ENCODE data around the gene RPS14. TPM values are rescaled to one million over a fixed set of nuclear protein-coding genes. Genes with fewer than 3 reads are reported as not detected.
A peak's percentile ranks its signal among the peaks of the same experiment; 100 is the strongest.

Gene RPS14
- total and polyA plus RNA-seq, 2 donors from 2014 or later: 1,504 to 1,994 TPM

DNA sequence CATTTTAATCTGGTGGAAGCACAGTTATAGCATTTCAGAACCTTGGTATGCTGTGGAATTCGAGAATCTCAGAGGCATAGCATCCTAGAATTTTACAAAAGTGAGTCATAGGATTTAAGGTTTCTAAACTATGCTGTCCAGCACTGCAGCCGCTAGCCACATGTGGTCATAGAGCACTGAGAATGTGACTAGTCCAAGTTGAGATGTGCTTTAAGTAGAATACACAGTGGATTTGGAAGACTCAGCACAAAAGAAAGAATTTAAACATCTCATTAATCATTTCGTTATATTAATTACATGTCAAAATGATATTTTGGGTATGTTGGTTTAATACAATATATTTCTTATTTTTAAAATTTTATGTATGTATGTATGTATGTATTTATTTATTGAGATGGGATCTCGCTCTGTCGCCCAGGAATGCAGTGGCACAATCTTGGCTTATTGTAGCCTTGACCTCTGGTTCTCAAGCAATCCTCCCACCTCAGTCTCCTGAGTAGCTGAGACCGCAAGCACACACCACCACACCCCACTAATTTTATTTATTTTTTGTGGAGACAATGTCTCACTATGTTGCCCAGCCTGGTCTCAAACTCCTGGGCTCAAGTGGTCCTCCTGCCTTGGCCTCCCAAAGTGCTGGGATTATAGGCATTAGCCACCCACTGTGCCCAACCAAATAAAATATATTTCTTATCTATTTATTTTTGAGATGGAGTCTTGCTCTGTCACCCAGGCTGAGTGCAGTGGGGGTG is 20.4 kb upstream of the RPS14 start:
- no peaks in the 10 kb centered on the region for H3K27me3 ChIP-seq (ENCODE audit: control insufficient read depth, insufficient read depth, low read length)
- intact Hi-C loops (cut with DNase I): no loop called here
- peaks cover 0 to 3% (median 0%) of the 10 kb centered on the region in 3 donors for H3K4me1 ChIP-seq (ENCODE audit: control insufficient read depth in 2 of 3, insufficient read depth in 2 of 3, low read depth in 1 of 3, low read length in 3 of 3)
- DNase-seq (no peak), FAIRE-seq (no peak)
- H3K4me3 ChIP-seq (ENCODE audit: low read length in 3 of 3): no peak overlapping the region
- TF ChIP-seq, protein P1, sequence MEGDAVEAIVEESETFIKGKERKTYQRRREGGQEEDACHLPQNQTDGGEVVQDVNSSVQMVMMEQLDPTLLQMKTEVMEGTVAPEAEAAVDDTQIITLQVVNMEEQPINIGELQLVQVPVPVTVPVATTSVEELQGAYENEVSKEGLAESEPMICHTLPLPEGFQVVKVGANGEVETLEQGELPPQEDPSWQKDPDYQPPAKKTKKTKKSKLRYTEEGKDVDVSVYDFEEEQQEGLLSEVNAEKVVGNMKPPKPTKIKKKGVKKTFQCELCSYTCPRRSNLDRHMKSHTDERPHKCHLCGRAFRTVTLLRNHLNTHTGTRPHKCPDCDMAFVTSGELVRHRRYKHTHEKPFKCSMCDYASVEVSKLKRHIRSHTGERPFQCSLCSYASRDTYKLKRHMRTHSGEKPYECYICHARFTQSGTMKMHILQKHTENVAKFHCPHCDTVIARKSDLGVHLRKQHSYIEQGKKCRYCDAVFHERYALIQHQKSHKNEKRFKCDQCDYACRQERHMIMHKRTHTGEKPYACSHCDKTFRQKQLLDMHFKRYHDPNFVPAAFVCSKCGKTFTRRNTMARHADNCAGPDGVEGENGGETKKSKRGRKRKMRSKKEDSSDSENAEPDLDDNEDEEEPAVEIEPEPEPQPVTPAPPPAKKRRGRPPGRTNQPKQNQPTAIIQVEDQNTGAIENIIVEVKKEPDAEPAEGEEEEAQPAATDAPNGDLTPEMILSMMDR (IDR thresholded peaks at IDR 0.05; ENCODE audit: borderline replicate concordance, extremely low read depth, insufficient read depth): no peak
- H3K9me3 ChIP-seq (ENCODE audit: control insufficient read depth in 2 of 3, insufficient read depth in 1 of 3, low read length in 3 of 3): no peaks in the 10 kb centered on the region
- H3K36me3 ChIP-seq (ENCODE audit: control insufficient read depth in 2 of 3, insufficient read depth in 3 of 3, low read length in 3 of 3): no peaks in the 10 kb centered on the region
- H3K9ac ChIP-seq (ENCODE audit: low read length in 3 of 3): no peak overlapping the region
- no peak overlapping the region for H3K27ac ChIP-seq (ENCODE audit: low read depth in 2 of 2, low read length in 2 of 2)

DNA sequence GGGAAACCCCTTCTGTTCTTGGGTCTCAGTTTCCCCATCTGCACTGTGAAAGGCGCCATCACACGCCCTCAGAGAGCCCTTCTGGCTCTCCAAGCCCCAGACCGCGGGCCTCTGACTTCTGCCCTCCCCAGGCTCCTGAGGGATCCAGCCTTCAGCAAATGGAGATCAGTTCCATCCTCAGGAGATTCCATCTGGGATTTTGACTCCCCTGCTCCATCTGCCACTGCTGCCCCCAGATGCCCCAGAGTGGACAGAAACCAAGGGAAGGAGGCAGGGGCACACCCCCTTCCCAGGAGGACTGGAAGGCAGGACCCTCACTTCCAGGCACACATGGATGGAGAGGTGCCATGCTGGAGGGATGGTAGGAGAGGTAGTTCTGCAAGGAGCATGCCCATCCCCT is 18.7 kb upstream of the RPS14 start:
- no peaks in the 10 kb centered on the region for H3K9me3 ChIP-seq (ENCODE audit: control insufficient read depth in 2 of 3, insufficient read depth in 1 of 3, low read length in 3 of 3)
- no peaks in the 10 kb centered on the region for H3K27me3 ChIP-seq (ENCODE audit: control insufficient read depth, insufficient read depth, low read length)
- TF ChIP-seq, protein P1 (IDR thresholded peaks at IDR 0.05; ENCODE audit: borderline replicate concordance, extremely low read depth, insufficient read depth): no peak
- H3K4me3 ChIP-seq (ENCODE audit: low read length in 3 of 3): no peak overlapping the region
- H3K9ac ChIP-seq (ENCODE audit: low read length in 3 of 3): no peak overlapping the region
- intact Hi-C loops (cut with DNase I): no loop called here
- DNase-seq (no peak), FAIRE-seq (no peak)
- no peak overlapping the region for H3K27ac ChIP-seq (ENCODE audit: low read depth in 2 of 2, low read length in 2 of 2)
- no peaks in the 10 kb centered on the region for H3K36me3 ChIP-seq (ENCODE audit: control insufficient read depth in 2 of 3, insufficient read depth in 3 of 3, low read length in 3 of 3)
- H3K4me1 ChIP-seq (ENCODE audit: control insufficient read depth in 2 of 3, insufficient read depth in 2 of 3, low read depth in 1 of 3, low read length in 3 of 3): peaks cover 0 to 3% (median 0%) of the 10 kb centered on the region in 3 donors

DNA sequence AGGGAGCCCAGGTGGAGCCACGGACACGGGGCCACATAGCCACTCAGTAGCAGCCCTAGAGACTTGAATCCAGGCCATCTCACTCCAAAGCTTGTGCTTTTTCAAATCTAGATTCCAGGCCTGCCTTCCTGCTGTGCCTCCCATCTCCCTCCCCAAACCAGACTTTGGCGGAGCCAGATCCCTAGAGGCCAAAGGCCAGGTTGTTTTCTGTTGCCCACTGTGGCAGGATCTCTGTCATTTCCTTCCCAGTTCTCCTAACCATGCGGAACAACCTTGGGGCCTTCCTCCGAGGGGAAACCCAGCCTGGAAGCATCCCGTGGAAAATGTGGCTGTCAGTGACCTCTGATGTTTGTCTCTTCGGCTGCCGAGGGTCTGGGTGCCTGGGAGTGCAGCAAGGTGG is 16.4 kb upstream of the RPS14 start:
- no peaks in the 10 kb centered on the region for H3K4me1 ChIP-seq (ENCODE audit: control insufficient read depth in 2 of 3, insufficient read depth in 2 of 3, low read depth in 1 of 3, low read length in 3 of 3)
- no peaks in the 10 kb centered on the region for H3K36me3 ChIP-seq (ENCODE audit: control insufficient read depth in 2 of 3, insufficient read depth in 3 of 3, low read length in 3 of 3)
- TF ChIP-seq, protein P1 (IDR thresholded peaks at IDR 0.05; ENCODE audit: borderline replicate concordance, extremely low read depth, insufficient read depth): no peak
- no peaks in the 10 kb centered on the region for H3K27me3 ChIP-seq (ENCODE audit: control insufficient read depth, insufficient read depth, low read length)
- FAIRE-seq: no peak
- H3K9ac ChIP-seq (ENCODE audit: low read length in 3 of 3): peak overlapping the region in 1 of 3 donors; percentile 36
- no peaks in the 10 kb centered on the region for H3K9me3 ChIP-seq (ENCODE audit: control insufficient read depth in 2 of 3, insufficient read depth in 1 of 3, low read length in 3 of 3)
- DNase-seq: no peak
- H3K4me3 ChIP-seq (ENCODE audit: low read length in 3 of 3): no peak overlapping the region
- no peak overlapping the region for H3K27ac ChIP-seq (ENCODE audit: low read depth in 2 of 2, low read length in 2 of 2)
- intact Hi-C loops (cut with DNase I): no loop called here
